ENCODE results near the gene CDK5.

The CDK5 gene

GRCh38 chr7:151057506-151057988, at the start of gene CDK5:
Gene CDK5 (minus strand): TSS chr7:151057897. CDS start chr7:151057848, 49 bp downstream.
- no peak for DNase-seq (ENCODE audit: low read depth in 2 of 2)

DNA sequence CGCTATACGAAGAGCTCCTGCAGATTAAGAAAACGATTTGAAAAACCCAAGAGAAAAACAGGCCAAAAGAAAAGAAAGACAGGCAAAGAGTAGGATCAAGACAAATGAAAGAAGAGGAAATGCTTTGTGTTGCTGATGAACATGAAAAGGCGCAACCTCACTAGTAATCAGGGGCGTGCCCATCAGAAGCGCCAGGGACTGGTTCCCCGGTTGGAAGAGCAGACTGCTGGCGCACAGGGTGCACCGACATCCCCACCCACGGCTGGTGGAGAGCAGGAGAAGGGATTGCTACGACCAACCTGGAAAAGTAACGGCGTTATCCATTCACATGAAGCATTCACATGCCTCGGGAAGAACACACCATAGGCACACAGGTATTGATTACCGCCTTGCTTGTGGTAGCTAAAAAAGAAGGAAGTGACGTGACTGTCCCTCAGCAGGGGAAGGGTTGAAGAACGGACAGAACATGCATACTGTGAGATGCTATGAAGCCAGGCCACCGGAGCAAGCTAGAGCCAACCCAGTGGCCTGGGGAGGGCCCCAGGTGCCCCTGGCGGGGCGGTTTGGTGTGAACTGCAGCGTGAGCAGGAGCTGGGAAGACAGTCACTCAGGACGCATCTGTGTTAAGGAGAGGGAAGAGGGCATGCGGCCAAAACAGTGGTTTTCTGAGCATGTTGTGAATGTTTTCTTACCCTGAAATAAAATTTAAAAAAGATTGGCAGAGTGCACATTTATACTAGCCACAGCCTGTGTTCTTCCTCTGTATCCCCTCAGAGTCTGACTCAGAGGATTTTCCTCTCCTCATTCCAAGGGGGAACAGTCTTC, 46.9 kb upstream of the CDK5 start:
- peak; percentile 82 for DNase-seq (ENCODE audit: low read depth in 2 of 2)

DNA sequence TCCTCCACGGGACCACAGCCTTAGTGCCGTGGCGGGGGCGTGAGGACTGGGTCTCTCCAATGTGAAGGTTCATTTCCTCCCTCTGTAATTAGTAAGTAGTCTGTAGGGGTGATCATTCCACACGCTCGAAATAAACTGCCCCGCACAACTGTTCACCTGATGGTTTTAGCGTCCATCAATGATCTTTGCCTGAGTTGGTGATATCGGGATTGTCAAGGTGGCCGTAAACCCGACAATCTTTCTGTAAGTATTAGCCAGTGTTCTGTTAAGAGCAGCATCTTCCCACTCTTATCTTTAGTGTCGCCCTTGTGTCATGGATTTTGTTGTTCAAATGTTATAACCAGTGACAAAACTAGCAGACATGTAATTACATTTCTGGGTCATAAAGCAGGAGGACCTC, 46.3 kb upstream of the CDK5 start:
- DNase-seq (ENCODE audit: low read depth in 2 of 2) = no peak

DNA sequence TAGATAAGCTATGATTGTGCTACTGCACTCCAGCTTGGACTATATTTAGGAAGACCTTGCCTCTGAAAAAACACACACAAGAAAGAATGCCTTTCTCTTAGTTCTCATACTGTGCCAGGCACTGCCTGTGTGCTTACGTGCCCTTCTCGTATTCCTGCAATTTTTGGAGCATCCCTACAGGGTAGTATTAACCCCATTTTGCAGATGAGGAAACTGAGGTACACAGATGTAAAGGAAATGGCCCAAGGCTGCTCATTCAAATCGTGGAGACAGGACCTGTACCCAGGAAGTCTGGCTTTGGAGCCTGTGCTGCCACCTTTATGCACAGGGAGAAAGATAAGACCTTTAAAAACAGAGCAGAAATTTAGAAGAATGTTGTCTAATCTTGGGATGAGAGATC, 45.3 kb upstream of the CDK5 start:
- no peak for DNase-seq (ENCODE audit: low read depth in 2 of 2)

DNA sequence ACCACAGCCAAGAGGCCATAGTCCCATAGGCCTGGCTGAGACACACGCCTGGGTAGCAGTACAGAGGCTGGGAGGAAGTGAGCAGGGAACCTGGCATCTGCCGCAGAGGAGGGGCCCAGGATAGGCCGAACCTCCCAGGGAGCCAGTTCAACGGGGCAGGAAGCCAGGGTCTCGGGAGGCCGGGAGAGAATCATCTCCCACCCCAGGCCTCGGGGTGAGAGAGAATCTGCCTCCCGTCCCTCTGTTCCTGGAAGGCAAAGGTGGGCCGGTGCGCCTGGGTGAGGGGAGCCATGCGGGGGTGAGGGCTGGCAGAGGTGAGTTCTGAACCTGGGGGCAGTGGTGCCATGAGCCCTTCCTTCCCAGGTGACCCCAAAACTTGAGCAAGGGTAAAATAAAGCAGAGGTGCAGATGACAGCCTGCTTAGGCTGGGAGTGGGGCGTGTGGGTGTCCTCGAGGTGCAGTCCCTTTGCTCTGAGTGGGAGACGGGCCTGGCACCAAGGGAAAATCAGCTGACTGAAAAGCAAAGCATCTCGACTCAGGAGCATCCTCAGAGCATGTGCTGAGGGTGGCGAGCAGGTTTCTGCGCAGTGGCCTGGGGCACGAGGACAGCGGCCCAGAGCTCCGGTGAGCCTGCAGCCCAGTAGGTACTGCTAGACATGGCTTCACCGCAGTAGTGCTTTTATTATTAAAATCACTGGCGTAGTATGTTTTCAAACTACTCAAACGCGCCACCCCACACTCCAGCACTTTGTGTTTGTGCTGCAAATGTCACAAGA, 44.1 kb upstream of the CDK5 start:
- no peak for DNase-seq (ENCODE audit: low read depth in 2 of 2)

GRCh38 chr7:151100921-151101320, 43.2 kb upstream of the CDK5 start:
- DNase-seq (ENCODE audit: low read depth in 2 of 2) = no peak

GRCh38 chr7:151099486-151100211, 42.0 kb upstream of the CDK5 start:
- DNase-seq (ENCODE audit: low read depth in 2 of 2) = no peak

DNA sequence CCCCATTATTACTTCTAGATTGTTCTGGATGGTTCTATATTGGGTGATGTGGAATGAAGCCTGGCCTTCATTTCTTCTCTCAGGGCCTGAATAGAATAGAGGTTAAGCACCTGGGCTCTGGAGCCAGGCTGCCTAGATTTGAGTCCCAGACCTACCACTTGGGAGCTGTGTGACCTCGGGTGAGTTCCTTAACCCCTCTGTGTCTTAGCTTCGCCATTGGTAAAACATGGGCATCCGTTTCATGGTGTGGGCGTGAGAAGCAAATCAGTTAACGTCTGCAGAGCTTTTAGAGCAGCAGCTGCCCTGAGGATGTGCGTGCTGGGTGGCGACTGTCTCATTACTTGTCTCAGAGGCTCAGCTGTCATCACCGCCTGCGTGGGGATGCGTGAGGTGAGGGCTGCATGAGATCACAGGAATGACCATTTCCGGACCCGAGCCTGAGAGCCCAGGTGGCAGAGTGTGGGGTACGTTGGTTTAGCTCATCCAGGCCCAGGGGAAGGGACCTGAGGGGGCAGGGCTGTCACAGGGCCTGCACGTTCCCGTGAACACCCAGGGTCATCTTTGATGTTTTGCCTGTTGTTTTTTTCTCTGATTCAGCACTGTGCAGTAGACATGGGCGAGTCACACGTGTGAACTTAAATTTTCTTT, 38.3 kb upstream of the CDK5 start:
- DNase-seq (ENCODE audit: low read depth in 2 of 2) = no peak

DNA sequence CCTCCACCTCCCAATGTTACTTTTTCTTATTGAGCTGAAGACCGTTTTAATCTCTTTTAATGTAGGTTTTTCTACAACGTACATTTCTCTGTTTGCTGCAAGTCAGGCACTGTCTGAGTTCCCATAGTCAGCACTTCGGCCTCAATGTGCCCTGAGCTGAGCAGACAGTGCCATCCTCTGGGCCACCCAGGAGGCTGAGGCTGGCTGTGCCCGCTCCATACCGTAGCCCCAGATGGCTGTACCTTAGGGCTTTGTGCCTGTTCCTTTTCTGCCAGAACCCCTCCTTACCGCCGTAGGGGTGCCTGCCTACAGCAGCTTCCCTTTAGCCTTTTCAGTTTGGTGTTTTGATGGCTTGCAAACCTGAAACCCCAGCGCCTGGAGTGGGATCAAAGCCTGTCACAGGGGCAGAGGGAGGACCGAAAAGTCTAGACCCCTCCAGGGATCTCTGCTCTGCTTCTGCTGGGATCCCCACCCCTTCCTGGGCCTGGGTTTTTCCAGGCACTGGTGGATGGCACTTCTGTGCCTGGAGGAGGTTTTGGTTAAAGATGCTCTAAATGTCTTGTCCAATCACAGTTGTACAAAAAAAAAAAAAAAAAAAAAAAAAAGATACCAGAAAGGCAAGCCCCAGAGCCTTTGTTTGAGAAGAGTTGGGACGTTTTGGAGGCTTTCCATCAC, 37.6 kb upstream of the CDK5 start:
- DNase-seq (ENCODE audit: low read depth in 2 of 2) = no peak

DNA sequence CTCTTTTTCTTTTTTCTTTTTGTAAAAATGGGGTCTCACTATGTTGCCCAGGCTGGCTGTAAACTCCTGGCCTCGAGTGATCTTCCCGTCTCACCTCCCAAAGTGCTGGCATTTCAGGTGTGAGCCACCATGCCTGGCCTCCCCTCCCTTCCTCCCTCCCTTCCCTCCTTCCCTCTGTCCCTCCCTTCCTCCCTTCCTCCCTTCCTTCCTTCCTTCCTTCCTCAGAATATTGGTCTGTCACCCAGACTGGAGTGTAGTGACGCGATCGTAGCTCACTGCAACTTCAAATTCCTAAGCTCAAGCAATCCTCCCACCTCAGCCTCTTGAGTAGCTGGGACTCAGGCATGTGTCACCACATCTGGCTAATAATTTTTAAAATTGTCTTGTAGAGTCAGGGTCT, 37.0 kb upstream of the CDK5 start:
- DNase-seq (ENCODE audit: low read depth in 2 of 2) = no peak

GRCh38 chr7:151093748-151094147, 36.1 kb upstream of the CDK5 start:
- no peak for DNase-seq (ENCODE audit: low read depth in 2 of 2)

DNA sequence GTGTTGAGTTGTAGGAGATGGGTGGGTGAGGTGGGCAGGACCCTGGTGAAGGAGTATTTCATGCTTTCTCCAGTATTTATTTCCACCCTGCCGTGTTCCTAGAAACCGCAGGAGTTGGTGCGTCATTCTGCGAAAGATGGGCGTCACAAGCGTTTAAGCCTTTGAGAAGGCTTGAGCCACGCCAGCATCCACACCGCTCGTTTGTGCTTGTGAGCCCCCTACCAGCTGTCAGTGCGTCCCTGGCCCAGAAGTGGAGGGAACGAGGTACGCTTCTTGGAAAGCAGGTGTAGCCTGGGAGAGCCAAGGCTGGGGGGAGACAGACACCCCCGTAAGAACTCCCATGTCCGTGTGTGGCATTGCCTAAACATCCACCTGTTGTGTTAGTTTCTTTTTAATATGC, 34.3 kb upstream of the CDK5 start:
- no peak for DNase-seq (ENCODE audit: low read depth in 2 of 2)

DNA sequence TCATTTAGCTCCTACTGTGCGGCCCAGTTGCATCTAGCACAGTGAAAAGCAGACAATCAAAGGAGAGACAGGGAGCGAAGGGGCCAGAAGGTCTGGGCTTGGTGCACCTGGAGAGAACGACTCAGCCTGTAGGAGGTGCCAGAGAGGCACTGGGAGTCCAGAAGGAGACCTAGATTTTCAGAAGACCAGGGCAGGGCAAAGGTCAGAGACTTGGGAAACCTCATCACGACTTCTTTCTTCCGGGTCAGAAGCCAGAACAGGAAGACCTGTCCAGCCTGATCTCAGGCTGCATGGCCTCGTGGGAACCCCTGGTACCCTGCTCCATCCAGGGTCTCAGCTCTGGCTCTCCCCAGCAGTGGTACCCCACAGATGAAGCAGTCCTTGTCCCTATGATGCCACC, 33.7 kb upstream of the CDK5 start:
- no peak for DNase-seq (ENCODE audit: low read depth in 2 of 2)

- no peak for DNase-seq (ENCODE audit: low read depth in 2 of 2)
Measured at GRCh38 chr7:151091003-151091402, 33.3 kb upstream of the CDK5 start.

DNA sequence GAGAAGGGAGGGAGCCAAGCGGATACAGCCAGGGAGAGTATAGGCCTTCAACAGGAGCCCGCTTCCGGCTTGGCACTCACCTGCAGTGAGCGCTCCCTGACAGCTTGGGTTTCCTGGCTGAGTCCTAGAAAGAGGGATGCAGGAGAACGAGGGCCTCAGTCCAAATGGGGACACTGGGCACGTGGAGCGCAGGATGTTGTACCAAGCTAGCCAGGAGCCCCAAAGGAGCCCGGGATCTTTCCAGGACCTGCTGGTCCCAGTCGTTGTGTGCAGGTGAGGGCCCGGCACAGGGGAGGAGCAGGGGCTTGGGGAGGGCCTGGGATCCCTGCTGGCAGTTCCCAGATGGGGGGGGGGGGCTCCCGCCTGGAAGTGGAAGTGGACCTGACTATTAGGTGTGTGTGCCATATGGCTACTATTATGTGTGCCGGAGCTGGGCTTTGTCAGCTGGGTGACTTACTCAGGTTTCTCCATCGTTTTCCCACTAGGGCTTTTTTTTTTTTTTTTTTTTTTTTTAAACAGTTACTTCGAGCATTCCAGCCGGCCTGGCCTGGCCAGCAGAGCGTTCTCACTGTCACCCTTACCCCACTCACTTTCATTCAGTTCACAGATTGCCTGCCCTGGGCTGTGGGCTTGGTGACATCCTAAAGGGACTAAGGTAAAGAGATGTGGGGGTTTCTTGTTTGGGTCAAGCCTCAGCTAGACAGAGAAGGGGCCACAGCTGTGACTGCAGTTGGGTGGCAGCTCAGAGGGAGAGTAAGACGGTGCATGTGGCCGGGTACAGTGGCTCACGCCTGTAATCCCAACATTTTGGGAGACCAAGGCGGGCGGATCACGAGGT, 32.4 kb upstream of the CDK5 start:
- DNase-seq (ENCODE audit: low read depth in 2 of 2) = no peak

- no peak for DNase-seq (ENCODE audit: low read depth in 2 of 2)
Measured at GRCh38 chr7:151088856-151089699, 31.4 kb upstream of the CDK5 start.

- no peak for DNase-seq (ENCODE audit: low read depth in 2 of 2)
Measured at GRCh38 chr7:151088019-151088855, 30.5 kb upstream of the CDK5 start.

DNA sequence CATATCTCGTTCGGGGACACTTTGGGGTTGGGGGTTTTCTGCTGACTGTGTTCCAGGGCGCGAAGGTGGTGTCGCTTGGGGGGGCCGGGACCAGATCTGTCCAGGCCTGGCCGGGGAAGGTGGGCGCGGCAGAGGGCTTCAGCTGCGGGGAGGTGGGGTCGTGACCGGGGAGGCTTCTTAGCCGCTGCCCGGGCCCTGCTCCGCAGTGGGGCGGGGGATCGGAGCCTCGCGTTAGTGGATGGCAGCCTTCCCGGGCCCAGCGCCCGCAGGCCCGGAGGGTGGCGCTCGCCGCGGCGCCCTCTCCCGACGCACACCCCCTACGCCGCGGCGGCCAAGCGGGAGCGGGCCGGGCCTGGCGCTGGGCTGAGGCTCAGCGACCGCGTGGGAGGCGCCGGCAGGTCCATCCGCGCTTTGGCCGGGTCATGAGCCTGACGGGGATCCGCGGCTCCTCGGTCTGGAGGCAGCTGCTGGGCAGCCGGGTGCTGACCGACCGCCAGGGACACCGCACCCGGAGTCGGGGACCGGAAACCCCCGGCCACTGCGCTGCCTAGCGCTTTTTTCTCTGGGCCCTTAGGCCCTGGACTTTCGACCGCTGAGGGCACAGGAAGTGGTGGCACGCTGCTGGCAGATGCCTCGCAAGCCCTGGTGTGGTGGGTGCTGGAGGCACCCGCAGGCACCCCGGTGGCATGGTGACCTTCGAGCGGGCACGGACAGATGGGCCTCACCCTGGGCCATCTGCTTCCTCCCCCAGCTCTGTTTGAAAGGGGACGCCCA, 29.7 kb upstream of the CDK5 start:
- no peak for DNase-seq (ENCODE audit: low read depth in 2 of 2)

All from fibroblast of skin of left quadriceps (primary cell).